ENCODE measurements around the gene AKT3.

The AKT3 gene

GRCh38 chr1:243481101-243481500 is 368.9 kb downstream of the AKT3 start:
- no peak for DNase-seq

- no peak for DNase-seq
Measured at GRCh38 chr1:243477731-243478290, 372.2 kb downstream of the AKT3 start.

- no peak for DNase-seq
Measured at GRCh38 chr1:243475966-243476365, 374.1 kb downstream of the AKT3 start.

- DNase-seq = no peak
Measured at GRCh38 chr1:243474906-243475305, 375.1 kb downstream of the AKT3 start.

- no peak for DNase-seq
Measured at GRCh38 chr1:243474136-243474881, 375.7 kb downstream of the AKT3 start.

GRCh38 chr1:243473227-243474135 is 376.6 kb downstream of the AKT3 start:
- no peak for DNase-seq

- no peak for DNase-seq
Measured at GRCh38 chr1:243471754-243472745, 378.0 kb downstream of the AKT3 start.

- no peak for DNase-seq
Measured at GRCh38 chr1:243471026-243471685, 378.9 kb downstream of the AKT3 start.

GRCh38 chr1:243470502-243470901 is 379.5 kb downstream of the AKT3 start:
- DNase-seq = no peak

GRCh38 chr1:243469497-243469896 is 380.5 kb downstream of the AKT3 start:
- DNase-seq = no peak

GRCh38 chr1:243465738-243466137 is 384.3 kb downstream of the AKT3 start:
- no peak for DNase-seq

- DNase-seq = no peak
Measured at GRCh38 chr1:243465081-243465480, 385.0 kb downstream of the AKT3 start.

- DNase-seq = no peak
Measured at GRCh38 chr1:243462929-243463697, 386.9 kb downstream of the AKT3 start.

- no peak for DNase-seq
Measured at GRCh38 chr1:243461700-243462099, 388.3 kb downstream of the AKT3 start.

GRCh38 chr1:243459059-243459458 is 391.0 kb downstream of the AKT3 start:
- peak; percentile 23 for DNase-seq

GRCh38 chr1:243457363-243457982 is 392.6 kb downstream of the AKT3 start:
- DNase-seq = no peak

GRCh38 chr1:243455760-243456651 is 394.0 kb downstream of the AKT3 start:
- DNase-seq = no peak

GRCh38 chr1:243454328-243454997 is 395.6 kb downstream of the AKT3 start:
- DNase-seq = no peak

GRCh38 chr1:243452092-243452491 is 398.0 kb downstream of the AKT3 start:
- no peak for DNase-seq

All from KG1 (cell line).